Caco-2 (cell line): ENCODE data around the gene DOCK9. TPM values are rescaled to one million over a fixed set of nuclear protein-coding genes. Genes with fewer than 3 reads are reported as not detected.

Source experiments
- BruUV-seq: library from RNA; stranded (reverse); fragments of 400-500 nt; replicated peaks from 2 replicates; lab custom pipeline; 2021; lab: Mats Ljungman, UMichigan
- CTCF ChIA-PET: fragments of 300-600 bp; sonication (Branson Sonifier 250); formaldehyde crosslinking; loops from one replicate; lab custom pipeline; 2022; ENCODE audit warnings: antibody characterized with exemption; lab: Charles Lee
- POLR2A ChIA-PET: fragments of 300-600 bp; sonication (Branson Sonifier 250); formaldehyde crosslinking; loops from one replicate; lab custom pipeline; 2022; ENCODE audit warnings: antibody characterized with exemption; lab: Charles Lee
- DNase-seq, 2 experiments: peaks; one replicate each; pipeline versions ENCODE4 v3.0.0 to v3.0.0-alpha.2; 2020 to 2022
- H3K27me3 ChIP-seq: replicated peaks from 2 replicates; pipeline ENCODE4 v1.6.0; 2011; ENCODE audit warnings: low read length; ENCODE audit not compliant: control insufficient read depth, insufficient read depth
- H3K36me3 ChIP-seq: 2 replicates; pipeline ENCODE4 v1.5.1; 2011; ENCODE audit warnings: low read length; ENCODE audit not compliant: control insufficient read depth, insufficient read depth
- H3K4me1 ChIP-seq: fragments of 250-450 bp; sonication (Bioruptor Pico); 2 replicates; pipeline ENCODE4 v1.5.1; 2020; ENCODE audit warnings: mild to moderate bottlenecking
- H3K4me3 ChIP-seq: 2 replicates; pipeline ENCODE4 v1.5.1; 2011; ENCODE audit warnings: low read depth, mild to moderate bottlenecking, control low read depth, low read length
- H3K9me3 ChIP-seq: fragments of 250-450 bp; sonication (Bioruptor Pico); 2 replicates; pipeline ENCODE4 v1.5.1; 2020; ENCODE audit warnings: mild to moderate bottlenecking, moderate library complexity
- H3K27ac Mint-ChIP-seq: one replicate; pipeline ENCODE4 v1.8.0; 2022; ENCODE audit warnings: mixed read lengths; ENCODE audit not compliant: unreplicated experiment
- H3K27me3 Mint-ChIP-seq: one replicate; pipeline ENCODE4 v1.8.0; 2022; ENCODE audit warnings: mixed read lengths; ENCODE audit not compliant: insufficient read depth, unreplicated experiment
- H3K36me3 Mint-ChIP-seq: one replicate; pipeline ENCODE4 v1.8.0; 2022; ENCODE audit warnings: mild to moderate bottlenecking, mixed read lengths; ENCODE audit not compliant: insufficient read depth, unreplicated experiment
- H3K4me1 Mint-ChIP-seq: one replicate; pipeline ENCODE4 v1.8.0; 2022; ENCODE audit warnings: low read depth, mixed read lengths; ENCODE audit not compliant: unreplicated experiment
- H3K4me3 Mint-ChIP-seq: one replicate; pipeline ENCODE4 v1.8.0; 2022; ENCODE audit warnings: mild to moderate bottlenecking, moderate library complexity, mixed read lengths; ENCODE audit not compliant: unreplicated experiment
- H3K9me3 Mint-ChIP-seq: one replicate; pipeline ENCODE4 v1.8.0; 2022; ENCODE audit warnings: mixed read lengths; ENCODE audit not compliant: unreplicated experiment
- CTCF ChIP-seq, 2 experiments: fragments of 200-600 bp in 1 of 2; IDR thresholded peaks; 1 replicate in 1 of 2; 2 replicates in 1 of 2; pipeline versions ENCODE4 v1.5.1 to v1.8.0; 2011 to 2022; ENCODE audit warnings: antibody characterized with exemption in 1 of 2, control low read depth in 1 of 2, inconsistent platforms in 1 of 2, low read depth in 1 of 2, low read length in 1 of 2, mild to moderate bottlenecking in 1 of 2, moderate library complexity in 1 of 2; ENCODE audit not compliant: insufficient read depth in 1 of 2, severe bottlenecking in 1 of 2, unreplicated experiment in 1 of 2
- intact Hi-C: fragments of 100-400 bp; cut with micrococcal nuclease; formaldehyde crosslinking; loops from one replicate; pipeline ENCODE4 v1.10.0; 2022; ENCODE audit not compliant: unreplicated experiment
- total RNA-seq: library from RNA; stranded (reverse); gene quantifications from 2 replicates; pipeline ENCODE4 v1.2.3, GENCODE V29; 2022

Gene DOCK9
- total RNA-seq, 1 experiment from 2014 or later = 260 TPM

GRCh38 chr13:99002172-99002710, 24.4 kb upstream of the DOCK9 start:
- DNase-seq = no peak
- H3K27ac Mint-ChIP-seq = no peak overlapping the region
- ChIA-PET CTCF (no interaction called here), POLR2A (no interaction called here)
- Histone ChIP-seq H3K27me3 (no peaks in the 10 kb centered on the region), H3K9me3 (no peaks in the 10 kb centered on the region), H3K4me1 (no peaks in the 10 kb centered on the region), H3K4me3 (no peak overlapping the region), H3K36me3 (no peaks in the 10 kb centered on the region)
- H3K36me3 Mint-ChIP-seq = no peaks in the 10 kb centered on the region
- no peaks in the 10 kb centered on the region for H3K27me3 Mint-ChIP-seq
- H3K4me3 Mint-ChIP-seq = no peak overlapping the region
- BruUV-seq = no TSS peak
- intact Hi-C loops = no loop called here
- no peak for TF ChIP-seq CTCF (IDR thresholded peaks at IDR 0.05; ENCODE audit: insufficient read depth in 1 of 2, low read depth in 1 of 2, low read length in 1 of 2, severe bottlenecking in 1 of 2, unreplicated experiment in 1 of 2)
- H3K9me3 Mint-ChIP-seq = no peaks in the 10 kb centered on the region
- H3K4me1 Mint-ChIP-seq = peaks cover 18% of the 10 kb centered on the region

GRCh38 chr13:99000137-99000536, 22.3 kb upstream of the DOCK9 start:
- H3K36me3 Mint-ChIP-seq = no peaks in the 10 kb centered on the region
- Histone ChIP-seq H3K27me3 (no peaks in the 10 kb centered on the region), H3K4me3 (no peak overlapping the region), H3K4me1 (no peaks in the 10 kb centered on the region), H3K36me3 (no peaks in the 10 kb centered on the region), H3K9me3 (no peaks in the 10 kb centered on the region)
- BruUV-seq = no TSS peak
- POLR2A ChIA-PET = no interaction called here
- no peaks in the 10 kb centered on the region for H3K27me3 Mint-ChIP-seq
- CTCF ChIA-PET = no interaction called here
- H3K27ac Mint-ChIP-seq = no peak overlapping the region
- DNase-seq = no peak
- intact Hi-C loops = no loop called here
- no peak overlapping the region for H3K4me3 Mint-ChIP-seq
- no peaks in the 10 kb centered on the region for H3K9me3 Mint-ChIP-seq
- no peak for TF ChIP-seq CTCF (IDR thresholded peaks at IDR 0.05; ENCODE audit: insufficient read depth in 1 of 2, low read depth in 1 of 2, low read length in 1 of 2, severe bottlenecking in 1 of 2, unreplicated experiment in 1 of 2)
- H3K4me1 Mint-ChIP-seq = peaks cover 18% of the 10 kb centered on the region

- no peak overlapping the region for H3K4me3 ChIP-seq
- H3K27me3 Mint-ChIP-seq = no peaks in the 10 kb centered on the region
- no peaks in the 10 kb centered on the region for H3K36me3 ChIP-seq
- no peaks in the 10 kb centered on the region for H3K9me3 Mint-ChIP-seq
- no peak overlapping the region for H3K27ac Mint-ChIP-seq
- ChIA-PET CTCF (no interaction called here), POLR2A (no interaction called here)
- DNase-seq = no peak
- no peaks in the 10 kb centered on the region for H3K9me3 ChIP-seq
- H3K4me3 Mint-ChIP-seq = no peak overlapping the region
- intact Hi-C loops = no loop called here
- H3K27me3 ChIP-seq = no peaks in the 10 kb centered on the region
- H3K4me1 Mint-ChIP-seq = peaks cover 18% of the 10 kb centered on the region
- no peak for TF ChIP-seq CTCF (IDR thresholded peaks at IDR 0.05; ENCODE audit: insufficient read depth in 1 of 2, low read depth in 1 of 2, low read length in 1 of 2, severe bottlenecking in 1 of 2, unreplicated experiment in 1 of 2)
- no peaks in the 10 kb centered on the region for H3K4me1 ChIP-seq
- no peaks in the 10 kb centered on the region for H3K36me3 Mint-ChIP-seq
- no TSS peak for BruUV-seq
Observed at GRCh38 chr13:98999639-98999952, 21.7 kb upstream of the DOCK9 start.
